ENCODE results near the gene PTTG2. TPM values are rescaled to one million over a fixed set of nuclear protein-coding genes. Genes with fewer than 3 reads are reported as not detected.
"Not testable (repeated sequence)": the region's sequence is repeated elsewhere in the genome, so short reads cannot be mapped to it uniquely, and the experiment has no call there.

Gene PTTG2
- polyA plus RNA-seq, 3 donors: not detected

GRCh38 chr4:37951461-37952352 lies 8.5 kb upstream of the PTTG2 start:
- H3K27ac ChIP-seq (ENCODE audit: low read depth, low read length): no peak overlapping the region
- WGBS, 3 donors: 70 to 82% (median 77%) methylated on average over 10 of the region's 10 CpGs

GRCh38 chr4:37953156-37953555 lies 7.0 kb upstream of the PTTG2 start:
- WGBS, 3 donors: 44 to 49% (median 48%) methylated on average over 1 of the region's 1 CpG
- H3K27ac ChIP-seq (ENCODE audit: low read depth, low read length): no peak overlapping the region

- WGBS, 3 donors: 68 to 77% (median 70%) methylated on average over 7 of the region's 7 CpGs
- H3K27ac ChIP-seq (ENCODE audit: low read depth, low read length): no peak overlapping the region
Measured at GRCh38 chr4:37953620-37954293, 6.4 kb upstream of the PTTG2 start.

GRCh38 chr4:37956941-37957340 lies 3.3 kb upstream of the PTTG2 start:
- WGBS, 3 donors: 69 to 78% (median 75%) methylated on average over 4 of the region's 4 CpGs
- no peak overlapping the region for H3K27ac ChIP-seq (ENCODE audit: low read depth, low read length)

DNA sequence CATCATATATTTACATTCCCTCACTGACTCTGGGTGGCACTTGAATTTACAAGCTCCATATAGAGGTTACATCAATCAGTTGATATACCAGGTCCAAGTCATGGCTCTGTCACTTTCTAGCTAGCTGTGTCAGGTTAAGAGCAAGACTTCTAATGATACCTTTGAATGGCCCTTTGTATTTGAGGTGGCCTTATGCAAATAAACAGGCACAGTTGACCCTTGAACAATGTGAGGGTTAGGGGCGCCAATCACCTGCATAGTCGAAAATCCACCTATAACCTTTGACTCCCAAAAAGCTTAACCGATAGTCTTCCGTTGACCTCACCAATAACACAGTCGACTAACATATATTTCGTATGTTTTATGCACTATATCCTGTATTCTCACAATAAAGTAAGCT lies 1.3 kb upstream of the PTTG2 start:
- WGBS, 3 donors: 80 to 87% (median 86%) methylated on average over 6 of the region's 6 CpGs
- H3K27ac ChIP-seq (ENCODE audit: low read depth, low read length): no peak overlapping the region

- WGBS, 3 donors: 75 to 82% (median 77%) methylated on average over 5 of the region's 5 CpGs
- no peak overlapping the region for H3K27ac ChIP-seq (ENCODE audit: low read depth, low read length)
Measured at GRCh38 chr4:37960679-37961450, 667 bp downstream of the PTTG2 start.

- H3K27ac ChIP-seq (ENCODE audit: low read depth, low read length): no peak overlapping the region
- WGBS, 3 donors: 83 to 91% (median 85%) methylated on average over 4 of the region's 4 CpGs
Measured at GRCh38 chr4:37964734-37965457, 4.7 kb downstream of the PTTG2 start.

GRCh38 chr4:37966044-37966443 lies 5.8 kb downstream of the PTTG2 start:
- 73 to 92% (median 88%) methylated on average over 3 of the region's 3 CpGs for WGBS, 3 donors
- H3K27ac ChIP-seq (ENCODE audit: low read depth, low read length): no peak overlapping the region

DNA sequence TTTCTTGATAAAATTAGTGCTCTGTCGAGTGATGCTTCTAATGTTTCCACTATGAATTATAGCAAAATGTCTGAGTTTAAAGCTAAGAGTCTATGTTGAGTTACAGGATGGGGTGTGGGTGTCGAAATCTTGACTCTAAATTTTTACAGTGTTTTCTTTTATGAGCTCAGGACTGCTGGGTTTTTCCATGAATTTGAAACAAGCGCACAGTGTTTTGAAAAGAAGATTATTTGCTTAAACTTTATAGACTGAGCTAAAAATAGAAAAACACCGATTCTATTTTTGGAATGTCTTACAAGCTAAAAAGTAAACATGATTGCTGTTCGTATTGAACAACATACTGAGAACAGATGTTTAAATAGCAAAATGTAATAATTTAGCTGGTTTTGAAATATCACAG lies 7.5 kb downstream of the PTTG2 start:
- WGBS, 3 donors: 23 to 60% (median 48%) methylated on average over 5 of the region's 5 CpGs
- no peak overlapping the region for H3K27ac ChIP-seq (ENCODE audit: low read depth, low read length)

DNA sequence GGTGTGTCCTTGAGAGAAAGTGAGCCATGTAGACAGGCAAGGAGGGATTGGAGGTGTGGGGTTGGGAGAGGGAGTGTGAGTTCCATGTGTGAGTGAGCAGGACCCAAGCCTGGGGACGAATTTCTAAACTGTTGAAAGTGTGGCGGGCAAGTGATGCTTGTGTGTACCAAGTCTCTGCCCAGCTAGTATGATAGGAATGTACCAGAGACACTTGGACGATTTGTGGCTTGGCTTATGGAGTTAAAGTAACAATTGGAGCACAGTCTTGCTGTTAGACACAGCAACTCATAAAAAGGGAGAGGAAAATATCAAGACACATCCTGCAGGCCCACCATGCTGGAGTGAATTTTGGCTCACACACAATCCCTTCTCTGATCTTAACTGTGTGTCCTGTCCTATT lies 8.5 kb downstream of the PTTG2 start:
- WGBS, 3 donors: 61 to 87% (median 82%) methylated on average over 3 of the region's 3 CpGs
- H3K27ac ChIP-seq (ENCODE audit: low read depth, low read length): no peak overlapping the region

DNA sequence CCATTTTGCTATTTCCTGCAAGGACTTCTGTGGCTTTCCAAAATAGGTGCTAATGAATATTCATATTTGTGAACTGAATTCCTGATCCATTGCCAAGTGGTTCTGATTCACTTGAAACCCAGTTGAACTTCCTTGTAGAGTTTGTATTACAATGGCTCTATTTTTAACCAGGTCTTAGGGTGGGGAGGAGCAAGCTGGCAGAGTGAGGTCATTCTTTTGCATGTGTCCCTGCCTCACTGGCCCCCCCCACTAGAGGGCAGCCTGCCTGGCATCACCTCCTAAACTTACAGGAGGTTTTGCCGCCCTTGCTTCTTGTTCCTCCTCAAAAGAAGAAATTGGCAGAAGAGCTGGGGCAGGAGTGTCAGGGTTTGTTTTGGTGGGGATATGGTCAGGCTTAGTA lies 10.5 kb downstream of the PTTG2 start:
- 45 to 85% (median 47%) methylated on average over 1 of the region's 1 CpG for WGBS, 3 donors
- H3K27ac ChIP-seq (ENCODE audit: low read depth, low read length): no peak overlapping the region

DNA sequence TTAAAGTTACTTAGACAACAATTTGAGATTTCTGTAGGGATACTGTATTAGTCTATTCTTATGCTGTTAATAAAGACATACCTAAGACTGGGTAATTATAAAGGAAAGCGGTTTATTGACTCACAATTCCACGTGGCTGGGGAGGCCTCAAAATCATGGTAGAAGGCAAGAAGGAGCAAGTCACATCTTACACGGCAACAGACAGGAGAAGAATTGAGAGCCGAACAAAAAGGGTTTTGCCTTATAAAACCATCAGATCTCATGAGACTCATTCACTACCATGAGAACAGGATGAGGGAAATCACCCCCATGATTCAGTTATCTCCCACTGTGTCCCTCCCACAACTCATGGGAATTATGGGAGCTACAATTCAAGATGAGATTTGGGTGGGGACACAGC lies 11.0 kb downstream of the PTTG2 start:
- no peak overlapping the region for H3K27ac ChIP-seq (ENCODE audit: low read depth, low read length)
- 87 to 90% (median 89%) methylated on average over 4 of the region's 4 CpGs for WGBS, 3 donors

GRCh38 chr4:37973441-37973840 lies 13.2 kb downstream of the PTTG2 start:
- WGBS, 3 donors: 62 to 95% (median 69%) methylated on average over 3 of the region's 3 CpGs
- no peak overlapping the region for H3K27ac ChIP-seq (ENCODE audit: low read depth, low read length)

DNA sequence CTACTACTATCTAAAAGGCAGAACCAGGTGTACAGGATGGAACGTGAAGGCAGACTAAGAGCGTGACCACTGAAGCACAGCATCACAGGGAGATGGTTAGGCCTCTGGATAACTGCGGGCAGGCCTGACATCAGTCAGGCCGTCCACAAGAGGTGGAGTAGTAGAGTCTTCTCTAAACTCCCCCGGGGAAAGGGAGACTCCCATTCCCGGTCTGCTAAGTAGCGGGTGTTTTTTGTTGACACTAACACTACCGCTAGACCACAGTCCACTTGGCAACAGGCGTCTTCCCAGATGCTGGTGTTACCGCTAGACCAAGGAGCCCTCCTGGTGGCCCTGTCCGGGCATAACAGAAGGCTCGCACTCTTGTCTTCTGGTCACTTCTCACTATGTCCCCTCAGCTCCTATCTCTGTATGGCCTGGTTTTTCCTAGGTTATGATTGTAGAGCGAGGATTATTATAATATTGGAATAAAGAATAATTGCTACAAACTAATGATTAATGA lies 15.2 kb downstream of the PTTG2 start:
- 84 to 92% (median 86%) methylated on average over 12 of the region's 13 CpGs for WGBS, 3 donors
- not testable (repeated sequence) for H3K27ac ChIP-seq (ENCODE audit: low read depth, low read length)

- WGBS, 3 donors: 11 to 41% (median 39%) methylated on average over 3 of the region's 3 CpGs
- H3K27ac ChIP-seq (ENCODE audit: low read depth, low read length): no peak overlapping the region
Measured at GRCh38 chr4:37976507-37976906, 16.3 kb downstream of the PTTG2 start.

- WGBS, 3 donors: 0 to 4% (median 1%) methylated on average over 21 to 49 of the region's 50 CpGs
- peak overlapping the region; percentile 80 for H3K27ac ChIP-seq (ENCODE audit: low read depth, low read length)
Measured at GRCh38 chr4:37976991-37977470, 16.8 kb downstream of the PTTG2 start.

- peak overlapping the region; percentile 80 for H3K27ac ChIP-seq (ENCODE audit: low read depth, low read length)
- WGBS, 3 donors: 0 to 1% (median 0%) methylated on average over 67 to 74 of the region's 74 CpGs
Measured at GRCh38 chr4:37977471-37978247, 17.5 kb downstream of the PTTG2 start.

Measured in adipose tissue (tissue), 3 donors.